ENCODE results near the gene PIK3R1. TPM values are rescaled to one million over a fixed set of nuclear protein-coding genes. Genes with fewer than 3 reads are reported as not detected.

PIK3R1 gene
- total RNA-seq, 2 donors from 2014 or later: 81.8 to 91.5 TPM

GRCh38 chr5:68173007-68173406 lies 42.5 kb upstream of the PIK3R1 start:
- TF ChIP-seq CTCF (IDR thresholded peaks at IDR 0.05): no peak
- Histone ChIP-seq H3K27ac (no peak overlapping the region), H3K36me3 (no peaks in the 10 kb centered on the region)

DNA sequence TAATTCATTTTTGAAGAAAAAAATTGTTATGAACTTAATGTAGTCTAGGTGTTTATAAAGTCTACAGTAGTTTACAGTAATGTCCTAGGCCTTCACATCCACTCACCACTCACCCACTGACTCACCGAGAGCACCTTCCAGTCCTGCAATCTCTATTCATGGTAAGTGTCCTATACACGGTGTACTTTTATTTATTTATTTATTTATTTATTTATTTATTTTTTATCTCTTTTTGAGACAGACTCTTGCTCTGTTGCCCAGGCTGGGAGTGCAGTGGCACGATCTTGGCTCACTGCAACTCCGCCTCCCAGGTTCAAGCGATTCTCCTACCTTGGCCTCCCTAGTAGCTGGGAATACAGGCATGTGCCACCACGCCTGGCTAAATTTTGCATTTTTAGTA lies 39.3 kb upstream of the PIK3R1 start:
- H3K4me1 ChIP-seq (ENCODE audit: control insufficient read depth in 1 of 2, low read depth in 2 of 2): peaks cover 2 to 14% of the 10 kb centered on the region in 2 donors
- H3K27ac ChIP-seq: no peak overlapping the region
- no peaks in the 10 kb centered on the region for H3K27me3 ChIP-seq (replicated peaks; ENCODE audit: insufficient read depth)
- ATAC-seq (ENCODE audit: insufficient number of reproducible peaks, low FRiP score, low read depth) (no peak), DNase-seq (ENCODE audit: low spot score) (no peak)
- no peaks in the 10 kb centered on the region for H3K36me3 ChIP-seq
- no peak for TF ChIP-seq CTCF (IDR thresholded peaks at IDR 0.05)
- H3K9me3 ChIP-seq: no peaks in the 10 kb centered on the region
- H3K4me3 ChIP-seq: no peak overlapping the region

More at GRCh38 chr5:68173007-68173406, 42.5 kb upstream of the PIK3R1 start:
- no peak overlapping the region for H3K4me3 ChIP-seq
- no peaks in the 10 kb centered on the region for H3K9me3 ChIP-seq
- H3K4me1 ChIP-seq (ENCODE audit: control insufficient read depth in 1 of 2, low read depth in 2 of 2): peaks cover 7 to 25% of the 10 kb centered on the region in 2 donors
- ATAC-seq (ENCODE audit: insufficient number of reproducible peaks, low FRiP score, low read depth) (no peak), DNase-seq (ENCODE audit: low spot score) (no peak)
- H3K27me3 ChIP-seq (replicated peaks; ENCODE audit: insufficient read depth): no peaks in the 10 kb centered on the region

GRCh38 chr5:68176802-68177479 lies 38.6 kb upstream of the PIK3R1 start:
- H3K4me3 ChIP-seq: no peak overlapping the region
- H3K9me3 ChIP-seq: no peaks in the 10 kb centered on the region
- H3K4me1 ChIP-seq (ENCODE audit: control insufficient read depth in 1 of 2, low read depth in 2 of 2): peaks cover 0 to 7% of the 10 kb centered on the region in 2 donors
- H3K27me3 ChIP-seq (replicated peaks; ENCODE audit: insufficient read depth): no peaks in the 10 kb centered on the region
- DNase-seq (ENCODE audit: low spot score) (no peak), ATAC-seq (ENCODE audit: insufficient number of reproducible peaks, low FRiP score, low read depth) (no peak)
- H3K27ac ChIP-seq: no peak overlapping the region
- H3K36me3 ChIP-seq: no peaks in the 10 kb centered on the region
- TF ChIP-seq CTCF (IDR thresholded peaks at IDR 0.05): no peak

DNA sequence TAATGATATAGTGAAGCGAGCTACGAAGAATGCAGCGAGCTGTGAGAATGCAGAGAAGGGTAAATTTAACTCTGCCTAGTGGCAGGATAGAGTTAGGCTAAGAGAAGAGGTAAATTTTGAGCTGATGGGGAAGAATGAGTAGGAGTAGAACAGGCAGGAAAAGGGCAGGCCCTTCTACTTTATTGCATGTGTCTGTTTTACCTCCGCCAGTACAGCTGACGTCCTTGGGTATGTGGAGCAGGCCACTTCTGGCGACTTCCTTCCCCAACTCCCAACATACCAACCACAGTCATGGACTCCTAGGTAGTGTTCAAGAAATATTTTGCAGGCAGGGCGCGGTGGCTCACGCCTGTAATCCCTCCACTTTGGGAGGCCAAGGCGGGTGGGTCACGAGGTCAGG lies 37.9 kb upstream of the PIK3R1 start:
- Histone ChIP-seq H3K27ac (no peak overlapping the region), H3K36me3 (no peaks in the 10 kb centered on the region), H3K4me3 (no peak overlapping the region), H3K4me1 (ENCODE audit: control insufficient read depth in 1 of 2, low read depth in 2 of 2) (no peaks in the 10 kb centered on the region), H3K27me3 (replicated peaks; ENCODE audit: insufficient read depth) (no peaks in the 10 kb centered on the region), H3K9me3 (no peaks in the 10 kb centered on the region)
- DNase-seq (ENCODE audit: low spot score): no peak
- ATAC-seq (ENCODE audit: insufficient number of reproducible peaks, low FRiP score, low read depth): no peak
- no peak for TF ChIP-seq CTCF (IDR thresholded peaks at IDR 0.05)

DNA sequence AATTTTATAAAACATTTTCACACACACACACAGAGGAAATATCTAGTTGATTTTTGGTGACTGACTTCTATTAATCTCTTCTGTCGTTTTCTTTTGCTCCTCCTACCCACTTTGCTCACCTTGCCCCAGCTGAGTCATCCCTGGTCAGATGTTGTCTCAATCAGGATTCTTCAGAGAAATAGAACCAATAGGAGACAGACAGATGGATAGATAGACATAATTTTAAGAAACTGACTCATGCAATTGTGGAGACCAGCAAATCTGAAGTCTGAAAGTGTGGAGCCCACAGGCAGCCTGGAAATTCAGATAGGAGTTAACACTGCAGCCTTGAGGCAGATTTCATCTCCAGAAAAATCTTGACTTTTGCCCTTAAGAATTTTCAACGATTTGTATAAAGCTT lies 37.0 kb upstream of the PIK3R1 start:
- Histone ChIP-seq H3K36me3 (no peaks in the 10 kb centered on the region), H3K4me3 (no peak overlapping the region), H3K27ac (no peak overlapping the region), H3K27me3 (replicated peaks; ENCODE audit: insufficient read depth) (no peaks in the 10 kb centered on the region), H3K9me3 (no peaks in the 10 kb centered on the region), H3K4me1 (ENCODE audit: control insufficient read depth in 1 of 2, low read depth in 2 of 2) (no peaks in the 10 kb centered on the region)
- no peak for TF ChIP-seq CTCF (IDR thresholded peaks at IDR 0.05)
- no peak for DNase-seq (ENCODE audit: low spot score)
- ATAC-seq (ENCODE audit: insufficient number of reproducible peaks, low FRiP score, low read depth): no peak

Data from thoracic aorta (tissue), 2 donors.